IMR-90 (cell line): ENCODE measurements around the gene KIAA0319L. TPM values are rescaled to one million over a fixed set of nuclear protein-coding genes. Genes with fewer than 3 reads are reported as not detected.

ENCODE experiments used
- ATAC-seq: fragments of 200-7000 bp; cut with Tn5 transposase; 2 replicates; pipeline ENCODE4 v1.9.1; 2020; ENCODE audit warnings: low read depth, mild to moderate bottlenecking, moderate library complexity
- BruUV-seq: library from RNA; stranded (reverse); fragments of 400-500 nt; replicated peaks from 2 replicates; lab custom pipeline; 2021; lab: Mats Ljungman, UMichigan
- CTCF ChIA-PET: fragments of 300-600 bp; formaldehyde crosslinking; extraction: SDS; loops from one replicate; lab custom pipeline; 2021; ENCODE audit warnings: antibody characterized with exemption; lab: Yijun Ruan, JAX
- POLR2A ChIA-PET: fragments of 300-600 bp; sonication (Branson Sonifier 250); formaldehyde crosslinking; loops from one replicate; lab custom pipeline; 2022; ENCODE audit warnings: antibody characterized with exemption; ENCODE audit not compliant: unreplicated experiment; lab: Charles Lee
- DNase-seq: peaks from one replicate; pipeline ENCODE4 v3.0.0; 2013
- H2AFZ ChIP-seq: replicated peaks from 2 replicates; pipeline ENCODE3; 2013; ENCODE audit warnings: low read length, mild to moderate bottlenecking; ENCODE audit not compliant: poor library complexity
- H2AK5ac ChIP-seq: 2 replicates; pipeline ENCODE4 v1.6.1; 2013; ENCODE audit warnings: low read depth, low read length, inconsistent platforms
- H2AK9ac ChIP-seq: replicated peaks from 2 replicates; pipeline ENCODE3; 2013; ENCODE audit warnings: mild to moderate bottlenecking, low read depth, low read length, moderate library complexity; ENCODE audit not compliant: poor library complexity
- H2BK120ac ChIP-seq: 2 replicates; pipeline ENCODE4 v1.6.1; 2013; ENCODE audit warnings: low read depth, low read length, inconsistent platforms
- H2BK15ac ChIP-seq: 3 replicates; pipeline ENCODE4 v1.6.1; 2013; ENCODE audit warnings: low read depth, low read length, inconsistent platforms
- H2BK20ac ChIP-seq: 2 replicates; pipeline ENCODE4 v1.6.1; 2013; ENCODE audit warnings: low read depth, mild to moderate bottlenecking, inconsistent platforms, low read length, moderate library complexity
- H2BK5ac ChIP-seq: 2 replicates; pipeline ENCODE4 v1.6.1; 2013; ENCODE audit warnings: mild to moderate bottlenecking, low read depth, low read length, inconsistent platforms; ENCODE audit not compliant: poor library complexity, severe bottlenecking
- H3K14ac ChIP-seq: replicated peaks from 2 replicates; pipeline ENCODE4 v1.6.1; 2013; ENCODE audit warnings: low read depth, low read length, inconsistent platforms
- H3K18ac ChIP-seq: 2 replicates; pipeline ENCODE4 v1.6.1; 2013; ENCODE audit warnings: low read depth, low read length, control low read depth
- H3K23ac ChIP-seq: 2 replicates; pipeline ENCODE4 v1.6.1; 2013; ENCODE audit warnings: low read depth, low read length, inconsistent platforms
- H3K27ac ChIP-seq: 2 replicates; pipeline ENCODE4 v1.5.1; 2013; ENCODE audit warnings: mild to moderate bottlenecking, control low read depth, low read length; ENCODE audit not compliant: insufficient read depth
- H3K27me3 ChIP-seq: 2 replicates; pipeline ENCODE4 v1.6.1; 2013; ENCODE audit warnings: low read length; ENCODE audit not compliant: control insufficient read depth, insufficient read depth
- H3K36me3 ChIP-seq: 2 replicates; pipeline ENCODE4 v1.6.1; 2013; ENCODE audit warnings: low read length, mixed read lengths; ENCODE audit not compliant: control insufficient read depth, insufficient read depth
- H3K4ac ChIP-seq: 2 replicates; pipeline ENCODE4 v1.6.1; 2013; ENCODE audit warnings: low read depth, low read length, inconsistent platforms
- H3K4me1 ChIP-seq: 2 replicates; pipeline ENCODE4 v1.6.1; 2013; ENCODE audit warnings: low read length, mixed read lengths; ENCODE audit not compliant: control insufficient read depth, insufficient read depth
- H3K4me2 ChIP-seq: 2 replicates; pipeline ENCODE4 v1.6.1; 2013; ENCODE audit warnings: low read depth, mild to moderate bottlenecking, control low read depth, low read length, moderate library complexity
- H3K4me3 ChIP-seq: 2 replicates; pipeline ENCODE4 v1.5.1; 2013; ENCODE audit warnings: low read depth, mild to moderate bottlenecking, control low read depth, low read length, moderate library complexity; ENCODE audit not compliant: insufficient read depth
- H3K56ac ChIP-seq: 2 replicates; pipeline ENCODE4 v1.6.1; 2013; ENCODE audit warnings: low read length, inconsistent platforms; ENCODE audit not compliant: insufficient read depth; ENCODE audit errors: extremely low read depth
- H3K79me1 ChIP-seq, 2 experiments: 2 replicates each; pipeline ENCODE4 v1.6.1; 2013; ENCODE audit warnings: low read length in 2 of 2, inconsistent platforms in 1 of 2, low read depth in 1 of 2
- H3K9ac ChIP-seq: 2 replicates; pipeline ENCODE4 v1.6.1; 2013; ENCODE audit warnings: low read depth, low read length, control low read depth
- H3K9me1 ChIP-seq: 2 replicates; pipeline ENCODE4 v1.6.1; 2013; ENCODE audit warnings: low read length, inconsistent platforms; ENCODE audit not compliant: insufficient read depth
- H3K9me3 ChIP-seq: 2 replicates; pipeline ENCODE4 v1.6.1; 2013; ENCODE audit warnings: low read length; ENCODE audit not compliant: control insufficient read depth, insufficient read depth
- H4K20me1 ChIP-seq: 2 replicates; pipeline ENCODE4 v1.6.1; 2013; ENCODE audit warnings: low read length, inconsistent platforms; ENCODE audit not compliant: insufficient read depth
- H4K5ac ChIP-seq: 2 replicates; pipeline ENCODE4 v1.6.1; 2013; ENCODE audit warnings: mild to moderate bottlenecking, low read depth, low read length, control low read depth
- H4K8ac ChIP-seq, 2 experiments: 2 replicates each; pipeline ENCODE4 v1.6.1; 2013; ENCODE audit warnings: low read depth in 2 of 2, low read length in 2 of 2, control low read depth in 1 of 2, inconsistent platforms in 1 of 2
- H4K91ac ChIP-seq: 2 replicates; pipeline ENCODE4 v1.6.1; 2013; ENCODE audit warnings: low read depth, low read length, inconsistent platforms; ENCODE audit not compliant: insufficient read depth
- BHLHE40 ChIP-seq: fragments of 150-350 bp; IDR thresholded peaks from 2 replicates; pipeline ENCODE4 v1.6.1; 2016; ENCODE audit warnings: mild to moderate bottlenecking, low read depth, low read length
- CEBPB ChIP-seq: IDR thresholded peaks from 2 replicates; pipeline ENCODE4 v1.6.1; 2012; ENCODE audit warnings: low read depth, low read length, improper control_type of control experiment
- SMC3 ChIP-seq: fragments of 150-350 bp; IDR thresholded peaks from 2 replicates; pipeline ENCODE4 v1.6.1; 2016; ENCODE audit warnings: low read depth, mild to moderate bottlenecking, antibody characterized with exemption, low read length, moderate library complexity
- WGBS, 2 experiments: methylation state at CpG; one replicate each; pipeline versions ENCODE4 v1.1.5 to v1.1.7; 2013; ENCODE audit warnings: missing lambda C conversion rate in 2 of 2; ENCODE audit not compliant: insufficient read length in 1 of 2; ENCODE audit errors: extremely low coverage in 2 of 2; 5-methylcytosine and 5-hydroxymethylcytosine counted together
- dilution Hi-C: fragments of 300-500 bp; cut with HindIII; formaldehyde crosslinking; loops from one replicate; pipeline ENCODE4 v1.14.3; 2018; ENCODE audit warnings: low sequenced_read_pairs; ENCODE audit not compliant: unreplicated experiment
- in situ Hi-C: fragments of 300-500 bp; cut with MboI; formaldehyde crosslinking; loops from 3 replicates; pipeline ENCODE4 v1.14.3; 2019; ENCODE audit warnings: low sequenced_read_pairs, inconsistent platforms, mixed read lengths
- intact Hi-C: fragments of 100-400 bp; cut with micrococcal nuclease; formaldehyde crosslinking; loops from 2 replicates; pipeline ENCODE4 v1.10.0; 2022
- polyA plus RNA-seq, 3 experiments: library from polyadenylated mRNA; depleted of rRNA; stranded (reverse); fragments of >200 nt; gene quantifications; 2 replicates each; pipeline ENCODE4 v1.2.3, GENCODE V29; 2012; ENCODE audit warnings: low replicate concordance in 1 of 3
- total RNA-seq: library from RNA; depleted of rRNA; stranded (reverse); fragments of >200 nt; gene quantifications from 2 replicates; pipeline ENCODE4 v1.2.3, GENCODE V29; 2012
- TF ChIP-seq, protein P1 (sequence below): fragments of 150-350 bp; IDR thresholded peaks from 2 replicates; pipeline ENCODE4 v1.6.1; 2017; ENCODE audit warnings: mild to moderate bottlenecking, antibody characterized with exemption, low read length, low read depth

The KIAA0319L gene
- total and polyA plus RNA-seq, 2 of the 4 experiments (the other 2 are of a cell fraction) = 38.0 to 49.8 TPM

DNA sequence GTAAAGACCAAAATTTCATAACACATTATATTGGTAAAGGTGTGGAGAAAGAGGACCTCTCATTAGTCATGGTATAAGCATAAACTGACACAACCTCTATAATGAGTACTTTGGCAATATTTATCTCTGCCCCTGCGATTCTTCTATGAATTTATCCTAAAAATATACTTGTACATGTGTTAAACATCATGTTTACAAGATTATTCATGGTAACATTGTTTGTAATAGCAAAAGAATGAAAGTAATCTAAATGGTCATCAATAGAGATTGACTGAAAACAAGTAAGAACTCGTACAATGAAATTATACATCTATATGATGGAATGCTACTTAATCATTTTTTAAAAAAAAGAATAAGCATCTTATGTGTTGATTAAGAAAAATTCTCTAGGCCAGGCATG is 96.4 kb downstream of the KIAA0319L start:
- H3K14ac ChIP-seq = no peak overlapping the region
- no peak overlapping the region for H3K18ac ChIP-seq
- H3K23ac ChIP-seq = no peak overlapping the region
- no peak overlapping the region for H4K91ac ChIP-seq
- no peak overlapping the region for H3K4me2 ChIP-seq
- no peak overlapping the region for H2AK5ac ChIP-seq
- dilution Hi-C loops = no loop called here
- no TSS peak for BruUV-seq
- H2BK20ac ChIP-seq = no peak overlapping the region
- DNase-seq (no peak), ATAC-seq (no peak)
- no peaks in the 10 kb centered on the region for H3K9me3 ChIP-seq
- ChIA-PET CTCF (interaction anchor here (1.0 kb wide), 1 partner anchor 9 kb away, joined by 3 read pairs; no protein-coding TSS in a partner anchor), POLR2A (no interaction called here)
- no CpG with 5 or more reads among the region's 2 CpGs for WGBS, 2 experiments
- H2AK9ac ChIP-seq = no peak overlapping the region
- H2AFZ ChIP-seq = no peak overlapping the region
- no peak overlapping the region for H3K56ac ChIP-seq
- no peak overlapping the region for H2BK120ac ChIP-seq
- intact Hi-C loops = no loop called here
- H2BK5ac ChIP-seq = no peak overlapping the region
- no peaks in the 10 kb centered on the region; a peak in 1 of 4 replicates for H3K79me1 ChIP-seq
- H3K4me1 ChIP-seq = no peaks in the 10 kb centered on the region
- no peak overlapping the region for H3K4ac ChIP-seq
- H3K27me3 ChIP-seq = no peaks in the 10 kb centered on the region
- no peak overlapping the region for H3K4me3 ChIP-seq
- no peaks in the 10 kb centered on the region for H4K20me1 ChIP-seq
- no peak overlapping the region for H4K8ac ChIP-seq
- peaks cover 2% of the 10 kb centered on the region; the same call in 1 of the 2 replicates for H3K9me1 ChIP-seq
- no peak overlapping the region for H2BK15ac ChIP-seq
- H3K27ac ChIP-seq = no peak overlapping the region
- in situ Hi-C loops = no loop called here
- TF ChIP-seq, protein P1, sequence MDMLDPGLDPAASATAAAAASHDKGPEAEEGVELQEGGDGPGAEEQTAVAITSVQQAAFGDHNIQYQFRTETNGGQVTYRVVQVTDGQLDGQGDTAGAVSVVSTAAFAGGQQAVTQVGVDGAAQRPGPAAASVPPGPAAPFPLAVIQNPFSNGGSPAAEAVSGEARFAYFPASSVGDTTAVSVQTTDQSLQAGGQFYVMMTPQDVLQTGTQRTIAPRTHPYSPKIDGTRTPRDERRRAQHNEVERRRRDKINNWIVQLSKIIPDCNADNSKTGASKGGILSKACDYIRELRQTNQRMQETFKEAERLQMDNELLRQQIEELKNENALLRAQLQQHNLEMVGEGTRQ = no peak
- TF ChIP-seq BHLHE40 (no peak), SMC3 (no peak), CEBPB (no peak)
- H3K9ac ChIP-seq = no peak overlapping the region
- H4K5ac ChIP-seq = no peak overlapping the region
- peaks cover 28% of the 10 kb centered on the region for H3K36me3 ChIP-seq
